HFF-Myc (cell line): ENCODE results near the gene ADGRE1.
"Not testable (repeated sequence)": the region's sequence is repeated elsewhere in the genome, so short reads cannot be mapped to it uniquely, and the experiment has no call there.

Experiments used
- DNase-seq: peaks from one replicate; pipeline ENCODE4 v3.0.0-alpha.2; 2011; ENCODE audit warnings: low read depth; ENCODE audit errors: extremely low read depth
- H3K4me3 ChIP-seq: replicated peaks from 2 replicates; pipeline ENCODE4 v1.5.1; 2011; ENCODE audit warnings: low read depth, mild to moderate bottlenecking, control low read depth, low read length
- TF ChIP-seq, protein P1 (sequence below): IDR thresholded peaks from 2 replicates; pipeline ENCODE4 v1.5.1; 2012; ENCODE audit warnings: mild to moderate bottlenecking, low read depth, low read length, control low read depth; ENCODE audit errors: missing control alignments

Gene ADGRE1

DNA sequence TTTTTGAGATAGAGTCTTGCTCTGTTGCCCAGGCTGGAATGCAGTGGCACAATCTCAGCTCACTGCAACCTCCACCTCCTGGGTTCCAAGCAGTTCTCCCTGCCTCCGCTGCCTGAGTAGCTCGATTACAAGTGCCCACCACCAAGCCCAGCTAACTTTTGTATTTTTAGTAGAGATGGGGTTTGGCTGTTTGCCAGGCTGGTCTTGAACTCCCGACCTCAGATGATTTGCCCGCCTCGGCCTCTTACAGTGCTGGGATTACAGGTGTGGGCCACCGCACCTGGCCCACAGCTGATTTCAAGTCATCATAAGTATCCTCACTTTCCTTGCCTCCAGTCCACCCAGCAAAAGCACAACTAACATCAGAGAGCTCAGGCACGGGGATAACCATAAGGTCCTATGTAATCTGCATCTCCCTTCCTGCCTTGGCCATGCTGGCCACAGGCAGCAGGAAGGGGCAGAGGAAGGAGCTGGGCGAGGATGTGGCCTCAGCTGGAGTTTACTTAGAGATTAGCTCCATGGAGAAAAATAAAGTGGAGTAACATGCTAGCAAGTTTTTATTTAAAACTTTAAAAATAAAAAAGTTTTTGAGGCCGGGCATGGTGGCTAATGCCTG, 22.9 kb upstream of the ADGRE1 start:
- H3K4me3 ChIP-seq = no peak overlapping the region
- no peak for DNase-seq
- TF ChIP-seq, protein P1, sequence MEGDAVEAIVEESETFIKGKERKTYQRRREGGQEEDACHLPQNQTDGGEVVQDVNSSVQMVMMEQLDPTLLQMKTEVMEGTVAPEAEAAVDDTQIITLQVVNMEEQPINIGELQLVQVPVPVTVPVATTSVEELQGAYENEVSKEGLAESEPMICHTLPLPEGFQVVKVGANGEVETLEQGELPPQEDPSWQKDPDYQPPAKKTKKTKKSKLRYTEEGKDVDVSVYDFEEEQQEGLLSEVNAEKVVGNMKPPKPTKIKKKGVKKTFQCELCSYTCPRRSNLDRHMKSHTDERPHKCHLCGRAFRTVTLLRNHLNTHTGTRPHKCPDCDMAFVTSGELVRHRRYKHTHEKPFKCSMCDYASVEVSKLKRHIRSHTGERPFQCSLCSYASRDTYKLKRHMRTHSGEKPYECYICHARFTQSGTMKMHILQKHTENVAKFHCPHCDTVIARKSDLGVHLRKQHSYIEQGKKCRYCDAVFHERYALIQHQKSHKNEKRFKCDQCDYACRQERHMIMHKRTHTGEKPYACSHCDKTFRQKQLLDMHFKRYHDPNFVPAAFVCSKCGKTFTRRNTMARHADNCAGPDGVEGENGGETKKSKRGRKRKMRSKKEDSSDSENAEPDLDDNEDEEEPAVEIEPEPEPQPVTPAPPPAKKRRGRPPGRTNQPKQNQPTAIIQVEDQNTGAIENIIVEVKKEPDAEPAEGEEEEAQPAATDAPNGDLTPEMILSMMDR = no peak

DNA sequence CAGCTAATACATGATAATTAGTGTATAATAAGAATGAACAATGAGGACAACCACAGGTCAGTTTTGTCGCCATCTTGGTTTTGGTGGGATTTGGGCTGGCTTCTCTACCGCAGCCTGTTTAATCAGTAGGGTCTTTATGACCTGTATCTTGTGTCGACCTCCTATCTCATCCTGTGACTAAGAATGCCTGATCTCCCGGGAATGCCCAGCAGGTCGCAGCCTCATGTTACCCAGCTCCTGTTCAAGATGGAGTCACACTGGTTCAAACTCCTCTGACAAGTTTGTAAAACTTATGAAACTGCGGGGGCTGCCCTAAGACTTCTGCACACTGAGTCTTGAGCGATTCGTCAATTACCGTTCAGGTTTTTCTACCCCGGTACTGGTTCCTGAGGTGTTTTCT, 21.5 kb upstream of the ADGRE1 start:
- DNase-seq = no peak
- no peak overlapping the region for H3K4me3 ChIP-seq
- TF ChIP-seq, protein P1 = no peak

DNA sequence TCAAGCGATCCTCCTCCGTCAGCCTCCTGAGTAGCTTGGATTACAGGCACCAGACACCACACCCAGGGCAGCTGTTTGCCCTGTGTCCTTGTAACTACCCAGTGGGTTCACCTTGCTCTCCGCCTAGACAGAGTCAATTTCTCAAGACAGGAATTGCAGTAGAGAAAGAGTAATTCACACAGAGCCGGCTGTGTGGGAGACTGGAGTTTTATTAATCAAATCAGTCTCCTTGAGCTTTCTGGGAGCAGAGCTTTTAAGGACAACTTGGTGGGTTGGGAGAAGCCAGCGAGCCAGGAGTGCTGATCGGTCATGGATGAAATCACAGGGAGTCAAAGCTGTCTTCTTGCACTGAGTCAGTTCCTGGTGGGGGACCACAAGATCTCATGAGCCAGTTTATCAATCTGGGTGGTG, 20.6 kb upstream of the ADGRE1 start:
- H3K4me3 ChIP-seq = no peak overlapping the region
- TF ChIP-seq, protein P1 = no peak
- no peak for DNase-seq

DNA sequence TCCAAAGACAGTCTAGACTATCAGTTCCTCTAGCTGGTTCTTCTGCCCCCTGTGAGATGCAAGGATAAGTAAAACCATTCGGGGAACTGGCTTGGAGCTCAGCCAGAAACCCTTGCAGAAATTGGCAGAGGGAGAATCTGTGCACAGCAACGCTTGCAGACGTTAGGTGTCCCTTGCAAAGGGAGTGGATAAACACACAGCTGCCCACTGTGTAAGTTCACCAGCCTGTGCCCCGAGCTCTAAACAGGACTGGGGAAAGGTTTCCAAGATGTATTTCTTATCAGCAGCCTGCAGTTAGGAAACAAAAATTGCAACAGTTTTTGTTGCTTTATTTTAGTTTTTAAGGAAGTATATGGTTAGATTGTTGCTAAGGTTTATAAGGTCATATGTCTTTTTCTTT, 19.0 kb upstream of the ADGRE1 start:
- TF ChIP-seq, protein P1 = no peak
- H3K4me3 ChIP-seq = no peak overlapping the region
- no peak for DNase-seq

DNA sequence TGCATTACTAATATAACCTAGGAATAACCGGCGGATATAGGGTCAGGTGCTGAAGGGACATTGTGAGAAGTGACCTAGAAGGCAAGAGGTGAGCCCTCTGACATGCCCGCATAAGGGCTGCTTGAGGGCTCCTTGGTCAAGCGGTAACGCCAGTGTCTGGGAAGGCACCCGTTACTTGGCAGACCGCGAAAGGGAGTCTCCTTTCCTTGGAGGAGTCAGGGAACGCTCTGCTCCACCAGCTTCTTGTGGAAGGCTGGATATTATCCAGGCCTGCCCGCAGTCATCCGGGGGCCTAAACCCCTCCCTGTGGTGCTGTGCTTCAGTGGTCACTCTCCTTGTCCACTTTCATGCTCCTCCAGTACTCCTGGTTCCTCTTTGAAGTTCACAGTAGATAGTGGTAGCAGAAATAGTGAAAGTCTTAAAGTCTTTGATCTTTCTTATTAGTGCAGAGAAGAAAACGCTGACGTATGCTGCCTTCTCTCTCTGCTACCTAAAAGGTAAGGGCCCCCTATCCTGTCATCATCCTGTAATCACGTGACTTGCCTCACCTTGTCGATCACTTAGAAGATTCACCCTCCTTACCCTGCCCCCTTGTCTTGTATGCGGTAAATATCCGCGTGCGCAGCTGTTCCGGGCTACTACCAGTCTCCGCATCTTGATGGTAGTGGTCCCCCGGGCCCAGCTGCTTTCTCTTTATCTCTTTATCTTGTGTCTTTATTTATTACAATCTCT, 18.1 kb upstream of the ADGRE1 start:
- not testable (repeated sequence) for DNase-seq

DNA sequence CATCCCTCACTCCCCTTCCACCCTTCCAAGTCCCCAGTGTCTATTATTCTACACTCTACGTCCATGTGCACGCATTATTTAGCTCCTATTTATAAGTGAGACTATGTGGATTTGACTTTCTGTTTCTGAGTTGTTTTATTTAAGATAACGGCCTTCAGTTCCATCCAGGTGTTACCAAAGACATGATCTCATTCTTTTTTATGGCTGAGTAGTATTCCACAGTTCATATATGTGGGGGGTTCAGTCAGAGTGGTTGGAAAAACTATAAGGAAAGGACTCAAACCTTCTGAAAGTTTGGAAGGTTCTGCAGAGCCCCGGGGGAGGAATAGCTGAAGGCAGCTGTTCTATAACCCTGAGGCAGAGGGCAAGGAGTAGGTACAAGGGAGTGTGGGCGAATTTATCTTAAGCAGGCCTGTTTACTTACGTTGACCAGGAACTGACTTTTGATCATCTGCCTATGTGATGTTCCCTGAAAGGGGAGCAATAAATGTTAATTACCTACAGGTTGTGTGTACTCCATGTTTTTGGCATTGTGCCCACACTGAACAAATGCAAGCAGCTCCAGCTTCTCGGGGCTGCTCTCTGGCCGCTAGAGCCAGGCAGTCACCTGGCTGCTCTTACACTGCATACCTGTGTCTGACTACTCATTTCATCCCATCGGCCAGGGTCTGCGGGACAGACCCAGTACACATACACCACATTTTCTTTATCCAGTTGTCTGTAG, 13.5 kb upstream of the ADGRE1 start:
- no peak for DNase-seq
- TF ChIP-seq, protein P1 = no peak
- no peak overlapping the region for H3K4me3 ChIP-seq

More for the DNA sequence above, 18.1 kb upstream of the ADGRE1 start:
- H3K4me3 ChIP-seq = not testable (repeated sequence)

DNA sequence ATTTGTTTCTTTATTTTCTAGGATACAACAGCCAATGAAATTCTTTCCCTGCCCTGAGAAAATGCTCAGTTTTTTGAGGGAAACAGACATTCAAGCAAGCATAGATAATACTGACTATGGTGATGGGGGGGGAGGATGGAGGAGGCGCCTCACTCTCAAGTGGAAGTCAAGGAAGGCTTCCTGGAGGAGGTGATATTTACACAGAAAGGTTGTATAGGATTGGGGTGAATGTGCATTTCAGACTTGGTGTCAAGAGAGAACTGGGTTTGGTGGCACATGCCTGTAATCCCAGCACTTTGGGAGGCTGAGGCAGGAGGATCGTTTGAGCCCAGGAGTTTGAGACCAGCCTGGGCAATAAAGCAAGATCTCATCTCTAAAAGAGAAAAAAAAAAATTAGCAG, 12.2 kb upstream of the ADGRE1 start:
- DNase-seq = no peak
- TF ChIP-seq, protein P1 = no peak
- H3K4me3 ChIP-seq = no peak overlapping the region
